ENCODE data around the gene CREB5. TPM values are rescaled to one million over a fixed set of nuclear protein-coding genes. Genes with fewer than 3 reads are reported as not detected.

CREB5 gene
- total and polyA plus RNA-seq, 7 donors = 0.80 to 42.1 (median 4.6) TPM

- no peak for TF ChIP-seq CTCF (IDR thresholded peaks at IDR 0.05)
- TF ChIP-seq POLR2AphosphoS5 (IDR thresholded peaks at IDR 0.05) = no peak
- no peak for TF ChIP-seq POLR2A (IDR thresholded peaks at IDR 0.05)
- TF ChIP-seq EP300 (IDR thresholded peaks at IDR 0.05) = no peak
- H3K27ac ChIP-seq = no peak overlapping the region
- H3K4me3 ChIP-seq = no peak overlapping the region
- no peaks in the 10 kb centered on the region for H3K4me1 ChIP-seq
- H3K27me3 ChIP-seq = no peaks in the 10 kb centered on the region
- no peaks in the 10 kb centered on the region for H3K36me3 ChIP-seq
- DNase-seq = no peak
- 90 to 93% methylated on average over 1 of the region's 1 CpG for whole genome bisulfite sequencing, 2 donors
- intact Hi-C loops (cut with DNase I) = no loop called here
- no peaks in the 10 kb centered on the region for H3K9me3 ChIP-seq
Observed at GRCh38 chr7:28502408-28502807, 90.1 kb downstream of the CREB5 start.

GRCh38 chr7:28503396-28503795 lies 91.1 kb downstream of the CREB5 start:
- no peaks in the 10 kb centered on the region for H3K27me3 ChIP-seq
- no peak overlapping the region for H3K27ac ChIP-seq
- TF ChIP-seq EP300 (IDR thresholded peaks at IDR 0.05) (no peak), POLR2A (IDR thresholded peaks at IDR 0.05) (no peak), CTCF (IDR thresholded peaks at IDR 0.05) (no peak), POLR2AphosphoS5 (IDR thresholded peaks at IDR 0.05) (no peak)
- no peak overlapping the region for H3K4me3 ChIP-seq
- no peaks in the 10 kb centered on the region for H3K36me3 ChIP-seq
- no peak for DNase-seq
- intact Hi-C loops (cut with DNase I) = no loop called here
- WGBS, 2 donors = 93 to 95% methylated on average over 3 of the region's 3 CpGs
- no peaks in the 10 kb centered on the region for H3K4me1 ChIP-seq
- no peaks in the 10 kb centered on the region for H3K9me3 ChIP-seq

- WGBS, 2 donors = 73 to 85% methylated on average over 6 of the region's 6 CpGs
- no peaks in the 10 kb centered on the region for H3K9me3 ChIP-seq
- no peak for DNase-seq
- intact Hi-C loops (cut with DNase I) = no loop called here
- no peaks in the 10 kb centered on the region for H3K27me3 ChIP-seq
- no peaks in the 10 kb centered on the region for H3K4me1 ChIP-seq
- H3K27ac ChIP-seq = no peak overlapping the region
- no peaks in the 10 kb centered on the region for H3K36me3 ChIP-seq
- no peak overlapping the region for H3K4me3 ChIP-seq
- TF ChIP-seq EP300 (IDR thresholded peaks at IDR 0.05) = no peak
- no peak for TF ChIP-seq POLR2AphosphoS5 (IDR thresholded peaks at IDR 0.05)
- no peak for TF ChIP-seq CTCF (IDR thresholded peaks at IDR 0.05)
- no peak for TF ChIP-seq POLR2A (IDR thresholded peaks at IDR 0.05)
Observed at GRCh38 chr7:28505014-28505413, 92.7 kb downstream of the CREB5 start.

- Histone ChIP-seq H3K4me1 (no peaks in the 10 kb centered on the region), H3K9me3 (no peaks in the 10 kb centered on the region), H3K27ac (no peak overlapping the region), H3K27me3 (no peaks in the 10 kb centered on the region), H3K36me3 (no peaks in the 10 kb centered on the region), H3K4me3 (no peak overlapping the region)
- 62 to 76% methylated on average over 3 of the region's 3 CpGs for WGBS, 2 donors
- no peak for DNase-seq
- no peak for TF ChIP-seq POLR2A (IDR thresholded peaks at IDR 0.05)
- TF ChIP-seq EP300 (IDR thresholded peaks at IDR 0.05) = no peak
- TF ChIP-seq CTCF (IDR thresholded peaks at IDR 0.05) = no peak
- TF ChIP-seq POLR2AphosphoS5 (IDR thresholded peaks at IDR 0.05) = no peak
- intact Hi-C loops (cut with DNase I) = no loop called here
Observed at GRCh38 chr7:28505867-28506266, 93.5 kb downstream of the CREB5 start.

- no peaks in the 10 kb centered on the region for H3K27me3 ChIP-seq
- no peaks in the 10 kb centered on the region for H3K4me1 ChIP-seq
- H3K9me3 ChIP-seq = no peaks in the 10 kb centered on the region
- intact Hi-C loops (cut with DNase I) = no loop called here
- H3K4me3 ChIP-seq = no peak overlapping the region
- WGBS, 2 donors = 76 to 91% methylated on average over 11 of the region's 11 CpGs
- no peak overlapping the region for H3K27ac ChIP-seq
- TF ChIP-seq POLR2AphosphoS5 (IDR thresholded peaks at IDR 0.05) (no peak), EP300 (IDR thresholded peaks at IDR 0.05) (no peak), POLR2A (IDR thresholded peaks at IDR 0.05) (no peak), CTCF (IDR thresholded peaks at IDR 0.05) (no peak)
- no peaks in the 10 kb centered on the region for H3K36me3 ChIP-seq
- DNase-seq = no peak
Observed at GRCh38 chr7:28507525-28508282, 95.4 kb downstream of the CREB5 start.
